NCI-H69 (cell line): ENCODE data around the gene HTRA3.
"Not testable (repeated sequence)": the region's sequence is repeated elsewhere in the genome, so short reads cannot be mapped to it uniquely, and the experiment has no call there.

Source experiments
- DNase-seq: peaks from one replicate; lab custom pipeline; 2025; lab: John Stamatoyannopoulos, UW

The HTRA3 gene

DNA sequence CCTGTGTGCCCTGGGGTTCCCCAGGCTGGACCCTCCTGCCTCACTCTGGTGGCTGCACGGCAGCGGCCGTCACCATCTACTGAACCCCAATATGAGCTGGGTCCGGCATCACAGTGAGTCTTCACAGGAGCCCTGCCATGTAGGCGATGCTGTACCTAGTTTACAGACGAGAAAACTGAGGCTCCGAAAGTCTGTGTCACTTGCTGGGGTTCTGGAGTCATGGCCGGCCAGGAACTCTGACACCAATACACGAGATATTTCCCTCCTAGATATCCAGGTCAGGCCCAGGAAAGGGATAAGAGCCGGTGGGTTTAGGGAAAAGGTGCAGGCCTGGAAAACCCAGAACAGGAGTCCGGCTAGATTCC is 74.4 kb downstream of the HTRA3 start:
- DNase-seq: no peak

DNA sequence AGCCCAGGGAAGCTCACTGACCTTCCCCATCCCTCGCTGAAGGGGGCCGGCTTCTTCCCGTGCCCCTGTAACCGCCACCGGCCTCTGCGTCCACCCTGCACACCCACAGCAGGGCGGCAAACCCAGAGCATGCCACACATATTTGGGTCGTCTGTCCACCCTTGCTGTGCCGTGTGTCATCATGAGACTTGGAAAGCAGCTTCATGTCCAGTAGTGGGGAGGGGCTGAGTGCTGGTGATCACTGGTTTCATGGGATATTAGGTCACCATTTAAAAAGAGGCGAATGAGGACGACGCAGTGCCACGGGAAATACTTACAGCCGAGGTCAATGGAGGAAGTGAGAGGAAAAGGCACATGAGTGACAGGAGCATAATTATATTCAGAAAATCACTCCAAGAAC is 74.8 kb downstream of the HTRA3 start:
- no peak for DNase-seq

DNA sequence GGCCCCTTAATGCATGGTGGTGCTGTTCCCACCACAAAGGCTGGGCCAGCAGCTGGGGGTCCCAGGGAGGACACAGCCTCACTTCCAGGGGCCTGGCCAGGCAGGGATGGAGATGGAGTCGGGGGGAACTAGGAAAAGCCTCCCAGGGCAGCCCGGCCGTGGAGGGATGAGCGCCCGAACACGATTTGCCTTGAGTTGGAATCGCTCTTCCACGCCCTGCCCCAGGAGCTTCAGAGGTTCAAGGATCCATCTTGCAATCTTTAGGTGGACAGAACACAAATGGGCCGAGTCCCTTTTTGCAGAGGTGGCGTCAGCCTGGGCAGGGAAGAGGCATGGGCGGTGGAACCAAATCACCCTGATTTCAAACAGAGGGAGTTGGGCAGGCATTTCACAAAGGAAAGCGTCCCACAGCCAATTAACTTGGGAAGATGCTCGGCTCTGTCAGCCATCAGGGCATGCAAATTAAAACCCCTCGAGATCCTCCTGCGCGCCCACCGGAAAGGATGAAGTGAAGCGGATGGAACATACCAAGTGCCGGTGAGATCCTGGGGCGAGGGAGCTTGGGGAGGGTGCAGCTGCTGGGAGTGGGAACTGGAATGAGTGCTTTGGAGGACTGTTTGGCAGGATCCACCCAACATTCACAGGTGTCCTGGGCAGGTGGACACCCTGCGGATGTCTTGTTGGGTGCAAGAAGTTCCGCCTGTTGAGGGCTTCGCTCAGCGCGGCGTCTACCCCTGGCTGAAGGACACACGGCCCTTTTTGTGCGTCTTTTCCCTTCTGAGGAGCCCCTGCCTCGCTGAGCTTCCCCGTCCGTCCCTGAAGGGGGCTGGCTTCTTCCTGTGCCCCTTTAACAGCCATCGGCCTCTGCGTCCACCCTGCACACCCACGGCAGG is 75.7 kb downstream of the HTRA3 start:
- no peak for DNase-seq

DNA sequence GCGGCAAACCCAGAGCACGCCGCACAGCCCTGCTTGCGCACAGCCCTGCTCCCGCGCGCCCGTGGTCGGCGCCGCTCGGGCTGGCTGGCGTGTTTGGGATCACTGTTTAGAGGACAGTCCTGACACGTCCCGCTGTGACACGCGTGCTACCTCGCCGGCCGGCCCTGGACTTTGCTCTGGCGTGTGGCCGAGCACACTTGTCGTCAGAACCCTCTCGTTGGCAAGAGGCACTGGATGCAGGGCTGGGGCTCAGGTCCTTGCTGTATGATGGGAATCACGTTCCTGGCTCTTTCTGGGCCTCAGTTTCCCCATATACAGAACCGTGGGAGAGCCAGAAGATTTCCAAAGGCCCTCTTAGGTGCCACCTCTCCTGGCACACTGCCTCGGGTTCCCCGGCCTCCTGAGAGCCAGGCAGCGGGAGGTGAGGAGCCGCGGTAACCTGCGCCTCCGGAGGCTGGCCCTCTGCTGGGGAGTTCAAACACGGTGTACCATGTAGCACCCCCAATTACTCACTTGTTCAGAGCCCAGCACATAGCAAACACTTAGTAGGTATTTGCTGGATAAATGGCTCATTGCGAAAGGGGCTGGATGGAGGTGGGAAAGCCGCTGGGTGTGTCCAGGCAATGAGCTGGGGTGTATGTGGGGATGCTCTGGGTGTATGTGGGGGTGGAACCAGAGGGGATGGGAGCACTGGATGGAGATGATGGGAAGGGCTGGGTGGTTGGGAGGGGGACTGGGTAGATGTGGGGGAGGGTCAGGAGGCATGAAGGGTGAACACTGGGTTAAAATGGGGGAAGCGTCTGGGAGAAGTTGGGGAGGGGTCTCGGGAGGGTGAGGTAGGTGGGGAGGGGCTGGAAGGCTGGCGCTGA is 76.6 kb downstream of the HTRA3 start:
- no peak for DNase-seq

DNA sequence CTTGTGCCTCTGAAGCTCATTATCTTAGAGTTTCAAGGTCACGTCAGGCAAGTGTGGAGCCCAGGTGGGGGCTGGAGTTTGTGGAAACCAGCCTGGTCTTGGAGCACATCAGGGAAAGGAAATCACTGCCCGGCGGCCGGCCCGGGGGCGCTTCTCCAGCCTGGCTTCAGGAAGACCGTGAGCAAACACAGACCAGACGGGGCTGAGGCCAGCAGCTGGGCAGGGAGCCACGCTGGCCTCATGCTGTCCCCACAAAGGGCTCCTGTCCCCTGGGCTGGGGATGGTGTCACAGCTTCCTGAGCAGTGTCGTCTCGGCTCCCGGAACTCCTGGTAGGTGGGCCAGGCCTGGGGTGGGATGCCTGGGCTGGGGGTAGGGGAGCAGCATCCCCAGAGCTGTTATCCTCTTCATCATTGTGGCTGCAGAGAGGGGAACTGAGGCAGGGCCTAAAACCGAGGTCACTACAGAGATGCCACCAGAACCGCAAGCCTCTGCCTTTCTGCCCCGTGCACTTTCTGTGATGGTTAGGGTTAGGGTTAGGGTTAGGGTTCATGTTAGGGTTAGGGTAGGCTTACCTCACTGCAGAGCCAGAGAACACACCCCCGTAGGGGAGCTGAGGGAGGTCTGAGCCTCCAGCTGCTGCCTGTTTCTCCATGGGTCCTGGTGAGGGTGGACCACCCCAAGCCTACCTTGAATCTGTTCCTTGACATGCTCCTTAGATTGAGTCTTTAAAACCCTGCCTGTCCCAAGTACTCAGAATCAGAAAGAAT is 77.5 kb downstream of the HTRA3 start:
- DNase-seq: peak; percentile 10

DNA sequence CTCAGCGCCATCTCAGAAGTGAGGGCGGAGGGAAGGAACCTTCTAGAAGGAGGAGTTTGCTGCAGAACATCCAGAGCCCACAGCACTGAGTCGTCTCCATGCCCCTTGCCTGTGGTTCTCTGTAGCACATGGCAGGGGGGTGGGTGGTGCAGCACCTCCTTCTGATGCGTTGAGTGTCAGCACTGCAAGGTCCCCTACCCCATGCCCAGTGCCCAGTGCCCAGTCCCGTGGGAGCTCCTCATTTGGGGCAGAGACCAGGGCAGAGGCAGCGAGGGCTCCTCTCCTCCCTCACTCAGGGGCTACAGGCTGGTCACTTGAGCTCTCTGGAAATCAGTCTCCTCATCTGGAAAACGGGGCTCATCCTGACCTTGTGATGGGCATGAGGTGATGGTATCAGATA is 78.1 kb downstream of the HTRA3 start:
- no peak for DNase-seq

DNA sequence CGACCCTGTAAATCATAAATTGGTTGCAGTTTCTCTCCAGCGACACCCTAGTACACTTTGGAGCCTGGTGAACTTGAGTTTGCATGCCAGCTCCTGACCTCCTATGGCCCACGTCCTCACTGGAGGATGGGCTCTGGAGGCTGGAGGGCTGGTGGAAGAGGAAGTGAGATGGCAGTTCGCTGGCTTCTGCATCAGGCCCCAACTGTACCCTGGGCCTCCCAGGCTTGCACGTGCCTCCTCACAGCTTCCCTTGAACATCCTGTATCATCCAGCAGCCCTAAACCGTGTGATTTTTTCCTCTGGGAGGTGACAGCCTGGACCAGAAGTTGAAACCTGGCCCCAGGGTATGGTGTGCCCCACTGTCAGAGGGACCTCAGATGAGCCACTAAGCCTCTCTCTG is 78.5 kb downstream of the HTRA3 start:
- DNase-seq: no peak

DNA sequence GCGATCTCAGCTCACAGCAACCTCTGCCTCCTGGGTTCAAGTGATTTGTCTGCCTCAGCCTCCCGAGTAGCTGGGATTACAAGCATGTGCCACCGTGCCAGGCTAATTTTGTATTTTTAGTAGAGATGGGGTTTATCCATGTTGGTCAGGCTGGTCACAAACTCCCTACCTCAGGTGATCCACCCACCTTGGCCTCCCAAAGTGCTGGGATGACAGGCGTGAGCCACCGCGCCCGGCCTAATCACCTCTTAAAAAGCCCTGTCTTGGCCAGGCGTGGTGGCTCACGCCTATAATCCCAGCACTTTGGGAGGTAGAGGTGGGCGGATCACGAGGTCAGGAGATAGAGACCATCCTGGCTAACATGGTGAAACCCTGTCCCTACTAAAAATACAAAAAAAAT is 79.7 kb downstream of the HTRA3 start:
- not testable (repeated sequence) for DNase-seq

DNA sequence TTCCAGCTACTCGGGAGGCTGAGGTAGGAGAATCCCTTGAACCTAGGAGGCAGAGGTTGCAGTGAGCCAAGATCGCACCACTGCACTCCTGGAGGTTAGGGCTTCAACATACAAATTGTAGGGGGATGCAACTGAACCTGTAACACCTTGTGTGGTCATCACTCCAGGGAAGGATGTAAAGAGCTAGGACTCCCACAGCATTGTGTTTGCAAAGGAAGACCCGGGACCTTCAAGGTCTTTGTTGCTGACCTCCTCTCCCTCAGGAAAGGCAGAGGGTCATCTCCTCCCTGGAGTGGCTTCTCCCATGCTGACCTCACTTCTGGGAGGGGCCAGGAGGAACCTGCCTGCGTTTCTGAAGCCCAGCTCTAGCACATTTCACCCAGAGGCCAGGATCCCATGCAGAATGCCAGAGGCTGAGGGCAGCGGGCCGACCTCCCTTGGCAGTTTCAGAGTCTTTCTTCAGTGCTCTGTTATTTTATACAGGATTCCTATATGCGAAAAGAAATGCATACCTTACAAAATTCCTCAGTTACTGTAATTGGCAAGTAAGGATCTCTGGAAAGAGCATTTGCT is 80.2 kb downstream of the HTRA3 start:
- no peak for DNase-seq

DNA sequence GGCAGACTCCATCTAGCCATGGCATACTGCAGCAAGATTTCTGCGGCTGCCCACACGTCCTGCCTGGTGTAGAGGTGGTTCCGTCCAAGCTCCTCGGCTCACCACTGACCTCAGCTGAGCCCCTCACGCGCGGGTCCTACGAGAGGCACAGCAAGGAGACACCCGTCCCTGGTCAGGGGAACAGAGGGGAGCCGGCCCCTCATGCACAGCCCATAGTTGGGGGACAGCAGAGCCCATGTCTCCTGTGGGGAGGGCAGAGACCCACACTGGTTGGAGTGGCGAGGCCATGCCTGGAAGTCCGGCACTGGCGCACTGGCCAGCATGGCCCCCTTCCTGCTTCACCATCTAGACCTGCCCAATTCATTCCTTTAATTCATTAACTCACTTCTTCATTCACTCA is 80.8 kb downstream of the HTRA3 start:
- no peak for DNase-seq

DNA sequence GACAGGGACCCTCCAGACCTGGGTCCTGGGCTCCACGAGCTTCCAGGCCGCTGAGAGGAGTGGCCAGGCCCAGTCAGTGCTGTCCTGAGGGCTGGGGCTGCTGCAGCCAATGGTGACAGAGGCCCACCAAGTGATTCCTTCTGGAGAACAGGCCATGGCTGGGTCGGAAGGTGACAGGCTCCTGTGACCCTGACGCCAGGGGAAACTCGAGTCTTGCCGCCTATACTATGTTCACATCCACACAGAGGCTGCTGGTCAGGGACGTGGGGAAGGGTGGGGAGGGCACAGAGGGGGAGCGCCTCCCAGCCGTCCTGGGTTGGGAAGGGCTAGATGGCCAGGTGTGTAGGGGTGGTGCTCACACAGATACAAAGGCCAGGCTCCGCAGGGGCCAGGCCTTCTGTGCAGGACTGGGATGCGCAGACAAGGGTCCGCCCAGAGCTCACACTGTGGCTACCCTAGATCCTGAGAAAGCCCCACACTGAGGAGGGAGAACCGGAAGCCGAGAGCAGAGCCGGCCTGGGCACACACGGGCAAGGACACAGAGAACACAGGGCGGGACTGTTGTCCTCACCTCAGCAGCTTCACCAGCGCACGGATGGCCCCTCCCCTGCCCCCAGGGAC is 81.4 kb downstream of the HTRA3 start:
- no peak for DNase-seq

DNA sequence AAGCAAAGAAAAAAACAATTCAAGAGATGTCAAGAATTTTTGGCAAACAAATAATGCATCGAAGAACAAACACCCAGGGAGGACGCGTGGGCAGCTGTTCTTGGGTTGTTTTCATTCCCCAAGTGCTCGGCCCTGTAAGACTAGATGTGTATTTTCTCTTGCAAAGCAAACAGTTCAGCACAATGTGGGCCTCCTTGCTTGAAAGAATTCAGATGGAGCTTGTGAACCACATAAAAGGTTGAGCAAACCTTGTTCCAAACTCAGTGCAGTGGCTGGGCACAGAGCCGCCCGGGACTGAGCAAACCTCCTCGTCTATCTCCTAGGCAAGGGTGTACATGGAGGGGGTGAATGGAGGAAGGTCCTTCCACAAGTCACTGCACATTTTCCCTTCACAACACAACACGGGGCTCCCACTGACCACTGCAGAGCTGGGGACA is 82.4 kb downstream of the HTRA3 start:
- DNase-seq: peak; percentile 43

DNA sequence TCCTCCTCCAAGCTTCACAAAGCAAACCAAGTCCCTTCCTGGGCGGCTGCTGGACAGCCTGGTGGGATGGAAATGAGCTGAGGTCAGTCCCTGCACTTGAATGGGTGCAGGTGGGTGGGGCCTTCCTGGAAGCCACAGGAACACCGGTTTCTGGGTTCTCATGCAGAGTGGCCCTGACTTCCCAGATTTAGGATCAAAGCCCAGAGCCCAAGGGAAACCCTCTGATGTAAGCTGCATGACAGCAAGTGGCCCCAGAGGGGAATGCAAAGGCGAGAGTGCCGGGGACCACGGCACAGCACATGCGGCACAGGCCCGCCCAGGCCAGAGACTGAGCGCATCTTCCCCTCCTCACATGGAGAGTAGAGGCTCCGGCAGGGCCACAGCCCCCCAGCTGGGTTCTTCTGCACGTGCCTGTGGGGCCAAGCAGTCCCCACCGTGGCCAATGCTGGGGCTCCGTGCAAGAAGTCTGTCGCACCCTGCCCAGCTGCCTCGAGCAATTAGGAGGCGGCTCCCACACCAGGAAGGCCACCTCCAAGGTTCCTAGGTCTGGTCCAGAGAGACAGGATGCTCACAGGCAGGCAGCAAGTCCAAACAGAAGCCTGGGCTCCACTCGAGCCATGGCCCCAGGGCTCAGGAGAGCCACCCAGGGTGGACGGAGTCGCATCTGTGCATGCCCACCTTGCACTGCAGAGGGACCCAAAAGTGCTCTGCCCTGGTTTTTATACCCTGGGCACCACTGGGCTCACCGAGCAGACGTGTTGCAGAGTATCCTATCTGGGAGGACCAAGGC is 83.0 kb downstream of the HTRA3 start:
- no peak for DNase-seq

DNA sequence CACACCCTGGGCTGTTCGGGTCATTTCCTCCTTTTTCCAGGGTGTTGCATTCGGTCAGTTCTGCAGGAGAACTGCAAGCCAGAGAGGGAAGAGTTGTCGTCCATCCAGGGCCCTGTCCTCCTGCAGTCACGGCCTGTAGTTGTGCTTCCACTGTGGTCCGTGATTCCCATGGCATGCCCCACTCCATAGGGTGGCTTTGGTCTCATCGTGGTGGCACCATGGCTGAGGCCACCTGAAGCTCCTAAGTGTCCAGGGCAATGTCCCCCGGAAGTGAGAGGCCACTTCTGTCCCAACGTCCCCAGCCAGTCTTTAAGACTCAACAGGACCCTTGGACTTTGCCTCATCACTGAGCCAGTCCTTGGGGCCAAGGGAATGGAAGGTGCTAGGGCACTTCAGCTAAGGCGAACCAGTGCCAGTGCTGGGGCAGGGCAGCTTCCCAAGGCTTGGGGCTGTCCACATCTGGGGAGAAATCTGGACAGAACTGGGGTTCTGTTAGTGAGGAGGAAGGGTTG is 83.7 kb downstream of the HTRA3 start:
- DNase-seq: no peak

DNA sequence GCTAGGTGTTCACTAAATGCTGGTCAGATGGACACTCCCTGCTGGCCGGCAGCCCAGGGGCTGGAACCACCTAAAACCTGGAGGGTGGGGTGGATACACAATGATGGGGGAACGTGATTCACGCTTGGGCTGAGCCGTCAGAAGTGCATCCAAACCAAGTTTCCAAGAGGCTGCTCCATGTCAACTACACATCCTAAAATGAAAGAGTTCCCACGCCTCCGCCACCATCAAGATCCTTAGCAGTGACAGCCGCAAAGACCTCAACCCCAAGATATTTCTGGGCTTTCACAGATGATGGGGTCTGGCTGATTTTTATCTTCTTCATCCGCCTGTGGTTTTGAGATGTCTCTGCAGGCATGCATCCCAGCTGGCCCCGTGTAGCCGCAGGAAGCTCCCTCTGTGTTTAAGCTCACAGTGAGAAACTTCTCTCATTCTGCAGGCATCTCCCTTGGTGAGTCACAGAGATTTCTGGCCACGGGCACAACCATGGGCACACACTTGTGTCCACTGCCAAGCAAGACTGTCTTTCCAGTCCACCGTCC is 84.4 kb downstream of the HTRA3 start:
- no peak for DNase-seq

DNA sequence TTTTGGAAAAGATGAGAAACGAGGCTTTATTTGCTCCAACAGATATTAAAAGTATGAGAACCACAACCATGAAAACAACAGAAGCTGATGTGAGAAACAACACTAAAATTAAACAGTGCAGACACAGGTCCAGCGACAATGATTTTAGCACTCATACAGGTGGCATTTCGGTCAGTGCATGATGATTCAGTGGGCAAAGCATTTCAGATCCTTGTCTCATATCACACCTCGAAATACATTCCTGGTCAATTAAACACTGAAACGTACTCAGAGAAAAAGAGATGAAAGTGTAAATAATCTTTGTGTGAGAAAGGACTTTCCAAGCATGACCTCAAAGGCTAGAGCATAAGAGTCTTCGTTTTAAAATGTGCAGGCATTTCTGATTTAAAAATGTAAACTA is 85.8 kb downstream of the HTRA3 start:
- no peak for DNase-seq

DNA sequence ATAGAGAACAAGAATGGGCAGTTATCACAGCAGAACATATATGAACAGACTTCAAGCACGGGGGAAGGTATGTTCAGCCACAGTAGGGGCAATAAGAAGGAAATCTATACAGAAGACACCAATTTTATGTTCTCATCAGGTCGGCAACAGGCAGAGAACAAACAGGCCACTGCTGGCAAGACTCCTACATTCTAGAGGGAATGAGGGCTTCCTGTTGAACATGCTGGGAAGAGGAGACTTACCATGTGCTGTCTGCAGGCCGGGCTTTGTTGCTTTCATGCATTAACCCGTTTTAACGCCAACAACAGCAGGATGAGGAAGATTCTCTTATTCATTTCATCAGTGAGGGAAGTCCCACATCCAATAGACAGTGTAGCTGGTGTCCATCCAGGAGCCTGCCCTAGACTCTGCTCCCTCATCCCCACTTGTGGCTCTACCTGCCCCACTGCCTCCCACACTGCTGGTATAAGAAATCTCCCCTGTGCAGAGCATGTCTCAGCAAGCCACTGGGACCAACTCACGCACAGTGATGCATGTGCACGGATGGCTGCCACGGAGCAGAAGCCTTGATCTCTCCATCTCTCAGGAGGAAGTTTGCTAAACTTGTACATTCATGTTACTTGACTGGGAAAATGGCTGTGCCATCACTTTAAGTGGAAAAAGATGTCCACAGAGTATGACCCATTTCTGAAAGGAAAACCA is 86.5 kb downstream of the HTRA3 start:
- DNase-seq: peak; percentile 2
